ENCODE measurements around the gene SMS.

GRCh38 chrX:21956783-21957182 lies 16.3 kb downstream of the SMS start:
- TF ChIP-seq CTCF (conservative IDR thresholded peaks at IDR 0.05), result no peak
- no peak for TF ChIP-seq EZH2 (IDR thresholded peaks at IDR 0.05; ENCODE audit: low read depth)
